IPS DF 19.7 (cell line): ENCODE data around the gene SEL1L3.

ENCODE experiments used
- DNase-seq: peaks from one replicate; pipeline ENCODE4 v3.0.0-alpha.2; 2013; ENCODE audit warnings: low read depth, low spot score

Gene SEL1L3

GRCh38 chr4:25753239-25753638 is 109.5 kb downstream of the SEL1L3 start:
- no peak for DNase-seq

DNA sequence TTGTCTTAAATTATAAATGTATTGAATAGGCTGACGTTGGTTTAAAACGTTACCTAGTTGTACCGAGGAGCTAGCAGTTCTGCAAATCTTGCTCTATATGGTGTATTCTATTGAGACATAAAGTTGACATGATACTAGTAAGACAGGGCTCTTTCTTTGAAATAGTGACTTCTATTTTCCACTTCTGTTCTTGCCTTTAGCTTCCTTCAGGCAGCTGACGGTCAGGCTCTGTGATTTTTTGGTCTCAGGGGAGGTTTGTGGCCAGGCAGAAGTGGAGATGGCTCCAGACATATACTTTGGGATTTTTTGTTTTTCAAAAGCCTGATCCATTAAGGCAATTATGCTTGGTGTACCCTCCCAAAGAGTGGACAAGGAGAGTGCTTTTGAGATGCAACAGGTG is 111.9 kb downstream of the SEL1L3 start:
- no peak for DNase-seq

GRCh38 chr4:25749150-25749794 is 113.5 kb downstream of the SEL1L3 start:
- no peak for DNase-seq

- no peak for DNase-seq
Observed at GRCh38 chr4:25743971-25744370, 118.8 kb downstream of the SEL1L3 start.

GRCh38 chr4:25729564-25729963 is 133.2 kb downstream of the SEL1L3 start:
- DNase-seq, result no peak

DNA sequence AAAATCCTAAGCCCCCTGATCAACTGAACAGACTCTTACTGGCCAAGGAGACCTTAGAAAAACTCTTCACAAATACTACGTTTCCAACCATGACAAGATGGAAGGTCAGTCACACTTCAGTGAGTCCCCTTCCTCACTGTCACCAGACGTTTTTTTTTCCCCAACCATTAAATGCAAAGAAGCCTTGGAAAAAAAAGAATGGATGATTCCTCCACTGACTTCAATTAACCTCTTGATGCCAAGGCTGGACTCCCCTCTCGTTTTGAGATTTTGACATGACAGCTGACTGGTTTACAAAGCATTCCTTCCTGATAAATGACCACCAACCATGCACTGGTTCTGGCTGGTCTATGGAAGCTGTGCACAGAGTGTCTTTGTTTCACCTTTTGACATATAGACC is 133.9 kb downstream of the SEL1L3 start:
- no peak for DNase-seq

- DNase-seq, result no peak
Observed at GRCh38 chr4:25727711-25728493, 134.9 kb downstream of the SEL1L3 start.

- DNase-seq, result no peak
Observed at GRCh38 chr4:25725870-25726269, 136.9 kb downstream of the SEL1L3 start.

- DNase-seq, result no peak
Observed at GRCh38 chr4:25723409-25723808, 139.4 kb downstream of the SEL1L3 start.

- DNase-seq, result no peak
Observed at GRCh38 chr4:25722964-25723363, 139.8 kb downstream of the SEL1L3 start.

GRCh38 chr4:25713812-25714211 is 149.0 kb downstream of the SEL1L3 start:
- no peak for DNase-seq

DNA sequence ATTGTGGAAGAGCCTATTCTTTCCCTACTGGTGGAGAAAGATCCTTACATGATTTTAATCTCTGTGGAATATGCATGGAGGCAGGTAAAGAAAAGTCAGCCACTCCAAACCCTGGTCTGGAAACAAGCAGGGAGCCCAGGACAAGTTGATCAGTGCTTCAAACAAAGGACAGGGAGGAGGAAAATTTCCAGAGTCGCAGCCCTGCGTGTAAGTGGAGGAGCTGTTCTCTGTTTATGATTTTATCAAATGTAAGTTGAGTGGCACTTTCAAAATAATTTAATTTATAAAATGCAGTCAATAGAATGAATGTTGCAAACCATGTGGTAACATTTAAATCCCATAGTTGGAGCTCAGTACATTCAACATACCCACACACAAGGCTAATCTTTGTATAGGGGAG is 150.2 kb downstream of the SEL1L3 start:
- DNase-seq, result no peak

DNA sequence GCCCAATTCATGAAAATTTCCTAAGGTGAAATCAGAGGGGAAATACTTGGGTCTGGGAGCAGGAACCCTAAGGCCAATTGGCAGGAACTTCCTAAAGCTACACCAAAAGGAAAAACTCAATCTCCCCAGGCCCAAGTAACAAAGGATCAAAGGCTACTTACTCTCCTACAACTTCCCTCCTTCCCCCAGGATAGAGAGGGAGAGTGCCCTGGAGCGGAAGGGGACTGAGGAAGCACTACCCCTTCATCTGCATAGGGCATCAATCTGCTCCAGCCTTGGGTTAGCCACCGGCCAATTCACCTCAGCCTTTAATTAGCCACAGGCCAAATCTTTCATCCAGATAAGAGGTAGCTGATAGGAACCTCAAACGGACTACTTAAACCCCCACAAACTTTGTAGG is 152.2 kb downstream of the SEL1L3 start:
- DNase-seq, result no peak

DNA sequence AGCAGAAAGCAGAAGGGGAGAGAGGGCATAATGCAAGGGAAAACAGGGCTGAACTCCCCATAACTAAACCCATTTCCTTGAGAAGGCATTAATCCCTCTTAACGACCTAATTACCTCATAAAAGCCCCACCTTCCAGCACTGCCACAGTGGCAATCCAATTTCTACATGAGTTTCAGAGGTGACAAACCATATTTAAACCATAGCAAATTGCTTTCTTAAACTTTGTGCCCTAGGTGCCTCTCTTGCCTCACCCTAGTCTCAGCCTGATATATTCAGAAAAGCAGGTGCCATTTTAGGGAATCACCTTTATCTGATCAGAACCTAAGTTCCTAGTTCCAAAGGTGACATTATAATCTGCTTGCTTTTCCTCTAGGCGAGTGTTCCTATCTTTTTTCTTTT is 158.3 kb downstream of the SEL1L3 start:
- no peak for DNase-seq

- DNase-seq, result no peak
Observed at GRCh38 chr4:25703731-25704388, 158.9 kb downstream of the SEL1L3 start.

DNA sequence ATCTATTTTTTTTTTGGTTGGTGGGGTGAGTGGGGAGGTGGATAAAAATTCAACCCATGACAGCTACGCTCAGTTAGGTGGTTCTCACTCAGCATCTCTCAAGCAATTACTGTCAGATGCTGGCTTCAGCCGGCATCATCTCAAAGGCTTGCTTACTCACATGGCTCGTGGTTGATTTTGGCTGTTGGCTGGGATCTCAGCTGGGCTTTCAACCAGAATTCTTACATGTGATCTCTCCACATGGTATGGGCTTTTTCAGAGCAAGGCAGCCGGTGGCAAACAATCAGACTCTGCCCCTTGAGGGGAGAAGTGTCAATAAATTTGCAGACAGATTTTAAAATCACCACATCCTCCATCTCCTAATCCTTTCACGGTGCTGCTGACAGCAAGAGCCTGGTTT is 159.9 kb downstream of the SEL1L3 start:
- DNase-seq, result no peak

DNA sequence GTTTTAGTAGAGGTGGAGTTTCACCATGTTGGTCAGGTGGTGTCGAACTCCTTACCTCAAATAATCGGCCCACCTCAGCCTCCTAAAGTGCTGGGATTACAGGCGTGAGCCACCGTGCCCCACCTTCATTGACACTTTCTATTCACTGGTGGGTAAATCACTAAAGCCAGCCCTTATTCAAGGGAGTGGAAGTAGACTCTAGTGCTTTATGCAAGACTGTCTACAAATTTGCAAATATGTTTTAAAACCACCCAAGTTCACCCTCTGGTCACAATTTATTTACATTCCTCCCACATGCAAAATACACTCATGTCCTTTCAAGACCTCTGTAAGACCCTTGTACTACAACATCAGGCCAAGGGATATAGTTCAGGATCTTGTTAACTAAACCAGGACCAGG is 162.1 kb downstream of the SEL1L3 start:
- DNase-seq, result no peak

- no peak for DNase-seq
Observed at GRCh38 chr4:25697516-25697915, 165.3 kb downstream of the SEL1L3 start.
